Right ventricle myocardium inferior (tissue), 1 donor: Measurements from ENCODE around the gene GLO1. TPM values are rescaled to one million over a fixed set of nuclear protein-coding genes. Genes with fewer than 3 reads are reported as not detected.
A peak's percentile ranks its signal among the peaks of the same experiment; 100 is the strongest.
"Not testable (repeated sequence)": the region's sequence is repeated elsewhere in the genome, so short reads cannot be mapped to it uniquely, and the experiment has no call there.

Experiments
- ATAC-seq: fragments of 200-7000 bp; cut with Tn5 transposase; one replicate; pipeline ENCODE4 v1.9.1; 2020; ENCODE audit warnings: mild to moderate bottlenecking, moderate library complexity
- DNase-seq: peaks from one replicate; pipeline ENCODE4 v3.0.0; 2021; ENCODE audit errors: missing footprints
- intact Hi-C: fragments of 100-400 bp; cut with DNase I; formaldehyde crosslinking; loops from one replicate; pipeline ENCODE4 v1.11.0; 2022
- total RNA-seq: library from RNA; stranded (reverse); fragmentation: NEBNext Ultra II Directional; extraction: Animal tissue kit (Norgen Biotek cat#: 25700); gene quantifications from one replicate; pipeline ENCODE4 v1.2.1, GENCODE V29; 2021
- donor health status: DM: no; HTN: yes; CAD: no; lungs with severe emphysema.

GLO1 gene
- total RNA-seq, 1 donor from 2014 or later, result 89.5 TPM

- no peak for DNase-seq
- no peak for ATAC-seq
- intact Hi-C loops, result no loop called here
Measured at GRCh38 chr6:38714239-38715015, 11.5 kb upstream of the GLO1 start.

- DNase-seq, result no peak
- no peak for ATAC-seq
- intact Hi-C loops, result no loop called here
Measured at GRCh38 chr6:38713812-38714211, 10.9 kb upstream of the GLO1 start.

GRCh38 chr6:38708496-38708895 lies 5.6 kb upstream of the GLO1 start:
- no peak for DNase-seq
- intact Hi-C loops, result no loop called here
- no peak for ATAC-seq

- intact Hi-C loops, result no loop called here
- DNase-seq (no peak), ATAC-seq (no peak)
Measured at GRCh38 chr6:38705924-38706323, 3.0 kb upstream of the GLO1 start.

GRCh38 chr6:38703949-38704590 lies 1.1 kb upstream of the GLO1 start:
- ATAC-seq, result no peak
- intact Hi-C loops, result no loop called here
- no peak for DNase-seq

GRCh38 chr6:38701551-38701950 lies 1.4 kb downstream of the GLO1 start:
- DNase-seq (no peak), ATAC-seq (no peak)
- intact Hi-C loops, result no loop called here

GRCh38 chr6:38699702-38700101 lies 3.2 kb downstream of the GLO1 start:
- ATAC-seq, intact Hi-C loops: not testable (repeated sequence)

GRCh38 chr6:38697846-38698245 lies 5.1 kb downstream of the GLO1 start:
- intact Hi-C loops, result no loop called here
- ATAC-seq (no peak), DNase-seq (no peak)

More at GRCh38 chr6:38699702-38700101, 3.2 kb downstream of the GLO1 start:
- not testable (repeated sequence) for DNase-seq

- no peak for ATAC-seq
- no peak for DNase-seq
- intact Hi-C loops, result no loop called here
Measured at GRCh38 chr6:38696345-38696744, 6.6 kb downstream of the GLO1 start.

GRCh38 chr6:38695933-38696332 lies 7.0 kb downstream of the GLO1 start:
- no peak for ATAC-seq
- no peak for DNase-seq
- intact Hi-C loops, result no loop called here

GRCh38 chr6:38695227-38695900 lies 7.6 kb downstream of the GLO1 start:
- DNase-seq, result no peak
- ATAC-seq, result no peak
- intact Hi-C loops, result no loop called here

- ATAC-seq (peak; percentile 68), DNase-seq (no peak)
- intact Hi-C loops, result no loop called here
Measured at GRCh38 chr6:38688579-38689087, 14.3 kb downstream of the GLO1 start.

- no peak for ATAC-seq
- intact Hi-C loops, result no loop called here
Measured at GRCh38 chr6:38687549-38687948, 15.4 kb downstream of the GLO1 start.

GRCh38 chr6:38687043-38687353 lies 15.9 kb downstream of the GLO1 start:
- DNase-seq (no peak), ATAC-seq (peak; percentile 56)
- intact Hi-C loops, result no loop called here

More at GRCh38 chr6:38687549-38687948, 15.4 kb downstream of the GLO1 start:
- DNase-seq, result no peak

- ATAC-seq (no peak), DNase-seq (no peak)
- intact Hi-C loops, result no loop called here
Measured at GRCh38 chr6:38686270-38687042, 16.5 kb downstream of the GLO1 start.

- DNase-seq, result no peak
- intact Hi-C loops, result no loop called here
- ATAC-seq, result no peak
Measured at GRCh38 chr6:38684904-38685303, 18.0 kb downstream of the GLO1 start.

GRCh38 chr6:38684237-38684636 lies 18.7 kb downstream of the GLO1 start:
- no peak for ATAC-seq
- intact Hi-C loops, result no loop called here
- no peak for DNase-seq

GRCh38 chr6:38681850-38682249 lies 21.1 kb downstream of the GLO1 start:
- no peak for DNase-seq
- ATAC-seq, result no peak
- intact Hi-C loops, result no loop called here

GRCh38 chr6:38679668-38680067 lies 23.3 kb downstream of the GLO1 start:
- no peak for DNase-seq
- intact Hi-C loops, result no loop called here
- ATAC-seq, result no peak
